Fibroblast of the conjunctiva (primary cell): ENCODE results near the gene GARIN5B.

ENCODE experiments used
- DNase-seq: peaks from one replicate; pipeline ENCODE4 v3.0.0-alpha.2; 2010; ENCODE audit warnings: low read depth

GARIN5B gene

DNA sequence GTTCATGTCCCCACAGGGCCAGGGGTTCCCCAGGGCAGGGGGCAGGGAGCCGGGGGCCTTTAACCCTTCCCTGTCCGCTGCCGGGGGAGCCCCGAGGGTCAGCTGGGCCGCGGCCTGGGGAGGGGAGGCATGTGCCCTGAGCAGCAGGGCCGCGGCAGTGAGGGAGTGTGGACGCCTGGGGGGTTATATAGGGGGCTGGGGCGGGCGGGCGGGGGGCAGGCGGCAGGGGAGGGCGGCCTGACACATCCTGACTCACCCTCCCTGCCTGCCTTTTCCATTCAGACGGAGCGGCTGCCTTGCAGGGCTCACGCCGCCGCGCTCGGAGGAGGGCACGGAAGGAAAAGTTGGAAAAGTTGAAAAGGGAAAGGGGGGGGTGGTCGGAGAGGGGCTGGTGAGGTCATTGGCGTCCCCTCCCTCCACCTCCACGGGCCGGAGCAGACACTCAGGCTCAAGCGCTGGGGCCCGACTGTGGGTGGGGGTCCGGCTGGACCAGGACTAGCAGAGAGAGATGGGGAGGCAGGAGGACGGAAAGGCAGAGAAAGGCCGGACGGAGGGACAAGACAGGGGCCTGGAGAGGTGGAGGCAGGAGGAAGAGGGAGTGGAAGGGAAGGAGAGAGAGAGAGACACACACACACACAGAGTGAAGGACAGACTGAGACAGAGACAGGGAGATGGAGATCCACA, 7.4 kb upstream of the GARIN5B start, which contains the start of gene IL11:
IL11 (minus strand) TSS at position 159 of the 684 bp plus-strand sequence; CDS start at position 6, 153 bp downstream.
- no peak for DNase-seq

DNA sequence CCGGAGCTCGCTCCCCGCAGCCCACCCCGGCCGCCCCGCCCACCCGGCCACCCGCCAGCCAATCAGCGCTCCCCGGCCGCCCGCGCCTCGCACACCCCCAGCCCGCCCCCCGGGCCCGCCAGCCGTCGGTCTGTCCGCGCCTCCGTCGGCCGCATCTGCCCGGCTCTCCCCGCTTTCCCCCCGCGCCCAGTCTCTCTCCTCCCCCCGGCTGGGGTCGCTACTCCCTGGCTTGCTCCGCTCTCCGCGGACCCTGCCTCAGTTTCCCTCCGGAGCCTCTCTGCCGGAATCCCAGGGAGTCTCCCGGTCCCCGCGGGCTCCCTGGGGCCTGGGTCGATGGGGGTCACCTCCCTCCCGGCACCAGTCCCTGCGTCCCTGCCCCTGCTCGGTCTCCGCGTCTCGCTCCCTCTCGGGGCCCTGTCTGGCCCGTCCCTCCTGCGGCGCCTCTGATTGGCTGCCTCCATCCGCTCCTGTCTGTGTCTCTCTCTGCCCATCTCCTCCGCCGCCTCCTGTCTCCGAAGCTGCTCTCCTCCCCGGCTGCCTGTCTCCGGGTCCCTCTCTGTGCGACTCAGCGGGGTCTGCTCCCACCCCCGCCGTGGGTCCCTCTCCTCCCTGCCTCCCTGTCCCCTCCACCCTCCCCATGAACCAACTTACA, 6.7 kb upstream of the GARIN5B start:
- DNase-seq = no peak

DNA sequence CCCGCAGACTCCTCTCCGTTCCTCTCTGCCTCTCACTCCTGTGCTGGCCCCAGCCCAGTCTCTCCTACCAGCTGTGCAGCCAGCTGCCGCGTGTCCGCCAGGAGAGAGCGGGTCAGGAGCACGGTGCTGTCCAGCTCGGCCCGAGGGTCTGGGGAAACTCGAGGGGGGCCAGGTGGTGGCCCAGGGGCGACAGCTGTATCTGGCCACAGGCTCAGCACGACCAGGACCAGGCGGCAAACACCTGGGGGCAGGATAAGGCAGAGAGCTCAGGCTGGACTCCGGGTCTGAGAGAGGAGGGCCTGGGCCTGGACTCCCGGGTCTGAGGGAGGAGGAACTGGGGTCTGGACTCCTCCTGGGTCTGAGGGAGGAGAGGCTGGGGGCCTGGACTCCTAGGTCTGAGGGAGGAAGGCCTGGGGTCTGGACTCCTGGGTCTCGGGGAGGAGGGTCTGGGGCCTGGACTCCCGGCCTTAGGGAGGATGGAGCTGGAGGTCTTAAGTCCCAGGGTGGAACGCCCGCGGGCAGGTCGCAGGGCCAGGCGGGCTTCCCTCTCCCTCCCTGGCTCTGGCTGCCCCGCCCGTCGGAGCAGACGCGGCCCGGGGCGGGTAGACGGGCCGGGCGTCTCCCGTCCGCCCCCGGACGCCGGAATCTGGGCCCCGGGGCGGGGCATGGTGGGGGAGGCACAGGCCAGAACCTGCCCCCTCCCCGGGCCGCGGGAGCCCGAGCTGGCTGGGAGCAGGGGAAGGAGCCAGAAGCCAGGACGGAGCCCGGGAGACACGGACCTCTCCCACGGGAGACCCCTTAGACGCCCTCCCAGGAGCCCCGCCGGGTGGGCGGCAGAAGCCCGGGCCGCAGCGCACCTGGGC, 5.9 kb upstream of the GARIN5B start:
- DNase-seq = no peak

DNA sequence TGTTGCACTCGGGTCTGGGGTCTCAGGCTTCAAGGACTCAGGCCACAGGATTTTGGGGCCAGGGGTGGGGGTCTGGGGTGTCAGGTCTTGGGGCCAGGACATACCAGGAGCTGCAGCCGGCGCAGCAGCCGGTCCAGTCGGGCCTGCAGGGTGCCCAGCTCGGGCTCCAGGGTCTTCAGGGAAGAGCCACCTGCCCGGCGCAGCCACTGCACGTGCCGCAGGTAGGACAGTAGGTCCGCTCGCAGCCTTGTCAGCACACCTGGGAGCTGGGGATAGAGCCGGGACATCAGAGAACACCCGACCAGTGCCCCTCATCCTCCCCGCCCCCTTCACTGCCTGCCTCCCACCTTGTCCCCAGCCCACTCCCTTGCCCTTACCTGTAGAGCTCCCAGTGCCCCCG, 5.0 kb upstream of the GARIN5B start:
- DNase-seq = no peak

DNA sequence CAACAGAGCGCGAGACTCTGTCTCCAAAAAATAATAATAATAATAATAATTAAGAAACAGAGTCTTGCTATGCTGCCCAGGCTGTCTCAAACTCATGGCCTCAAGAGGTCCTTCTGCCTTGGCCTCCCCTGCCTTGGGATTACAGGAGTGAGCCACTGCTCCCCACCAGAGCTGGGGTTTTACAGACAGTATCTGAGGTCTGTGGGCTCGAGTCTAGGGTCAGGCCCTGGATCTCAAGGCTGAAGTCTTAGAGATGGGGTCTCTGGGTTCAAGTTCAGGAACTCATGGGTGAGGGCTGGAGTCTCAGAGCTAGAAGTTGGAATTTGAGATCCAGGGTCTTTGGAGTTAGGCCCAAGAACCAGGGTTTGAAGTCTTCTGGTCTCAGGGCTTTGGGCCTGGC, 3.7 kb upstream of the GARIN5B start:
- no peak for DNase-seq

DNA sequence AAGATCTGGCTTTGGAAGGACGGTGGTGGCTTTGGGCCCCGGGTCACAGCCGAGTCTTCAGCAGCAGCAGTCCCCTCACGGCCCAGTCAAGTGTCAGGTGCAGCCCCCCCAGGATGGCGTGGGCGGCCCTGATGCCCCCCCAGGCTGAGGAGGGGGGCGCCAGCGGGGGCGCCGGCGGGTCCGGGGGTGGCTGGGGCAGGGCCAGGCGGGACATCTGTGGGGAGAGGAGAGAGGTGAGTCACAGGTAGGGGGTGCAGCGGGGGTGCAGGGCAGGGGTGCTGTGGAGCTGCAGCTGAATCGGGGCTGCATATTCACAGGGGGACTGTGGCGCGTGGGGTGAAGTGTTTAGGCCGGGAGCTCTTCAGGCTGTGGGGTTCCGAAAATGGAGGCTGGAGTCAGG, 2.9 kb upstream of the GARIN5B start:
- DNase-seq = no peak

DNA sequence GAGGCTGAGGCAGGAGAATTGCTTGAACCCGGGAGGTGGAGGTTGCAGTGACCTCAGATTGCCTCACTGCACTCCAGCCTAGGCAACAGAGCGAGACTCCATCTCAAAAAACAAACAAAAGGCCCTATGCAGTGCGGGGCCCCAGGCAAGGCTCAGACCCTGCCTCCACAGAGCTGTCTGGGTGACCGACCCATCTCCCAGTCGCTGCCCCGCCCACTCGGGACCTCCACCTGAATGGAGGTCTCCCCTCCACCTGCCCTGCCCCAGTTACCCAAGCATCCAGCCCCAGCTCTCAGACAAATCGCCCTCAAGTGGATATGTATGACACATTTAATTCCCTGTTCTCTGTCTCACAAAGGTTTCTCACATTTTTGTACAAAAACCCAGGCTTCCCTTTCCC, 2.2 kb upstream of the GARIN5B start:
- DNase-seq = no peak

DNA sequence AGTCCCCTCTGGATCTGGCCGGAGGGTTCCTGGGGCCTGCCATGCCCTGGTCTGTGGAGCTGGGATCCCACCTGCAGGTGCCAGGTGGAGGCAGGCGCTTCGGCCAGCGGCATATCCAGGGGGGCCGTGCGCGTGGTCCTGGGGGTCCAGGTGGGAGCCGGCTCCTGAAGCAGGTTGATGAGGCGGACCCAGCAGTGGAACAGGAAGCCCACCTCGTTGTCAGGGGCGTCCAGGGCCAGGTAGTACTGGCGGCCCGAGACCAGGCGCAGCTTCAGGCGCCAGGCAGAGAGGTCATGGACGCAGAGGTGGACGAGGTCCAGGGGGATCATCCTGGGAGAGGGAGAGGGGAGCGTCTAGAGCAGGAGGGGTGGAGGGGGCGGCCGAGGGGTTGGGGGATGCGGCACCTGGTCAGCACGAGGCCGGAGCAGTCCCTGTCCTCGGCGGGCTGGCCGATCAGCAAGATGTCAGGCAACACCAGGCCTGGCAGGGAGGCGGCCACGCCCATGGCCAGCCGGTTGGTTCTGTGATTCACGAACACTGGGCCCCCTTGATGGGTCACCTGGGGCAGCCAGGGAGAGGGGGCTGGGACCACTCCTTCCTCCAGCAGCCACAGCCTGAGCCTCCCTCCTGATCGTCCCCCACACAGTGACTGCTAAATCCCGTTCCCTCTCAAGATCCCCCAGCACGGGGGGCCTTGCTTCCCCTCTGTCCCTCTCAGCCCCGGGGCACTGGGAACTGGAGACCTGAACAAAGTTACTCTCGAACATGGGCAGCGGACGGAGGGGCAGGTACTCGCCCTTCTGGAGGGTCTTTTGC, 678 bp downstream of the GARIN5B start:
- DNase-seq = no peak

DNA sequence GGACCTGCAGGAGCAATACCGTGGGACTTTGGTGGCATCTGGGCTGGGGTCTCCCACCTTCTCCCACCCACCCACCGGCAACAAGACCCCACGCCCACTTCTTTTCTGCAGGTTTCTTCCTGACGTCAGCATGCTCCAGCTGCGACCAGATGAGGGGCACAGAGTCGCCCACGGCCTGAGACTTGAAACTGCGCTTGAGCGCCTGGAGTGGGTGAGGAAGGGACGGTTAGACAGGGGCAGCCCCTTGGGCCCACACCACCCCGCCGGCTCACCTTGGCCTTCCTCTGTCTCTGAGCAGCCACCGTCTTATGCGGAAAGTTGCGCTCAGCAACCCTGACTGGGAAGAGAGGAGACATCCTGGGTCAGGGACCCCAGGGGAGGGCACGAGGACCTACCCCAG, 2.2 kb downstream of the GARIN5B start:
- DNase-seq = no peak

DNA sequence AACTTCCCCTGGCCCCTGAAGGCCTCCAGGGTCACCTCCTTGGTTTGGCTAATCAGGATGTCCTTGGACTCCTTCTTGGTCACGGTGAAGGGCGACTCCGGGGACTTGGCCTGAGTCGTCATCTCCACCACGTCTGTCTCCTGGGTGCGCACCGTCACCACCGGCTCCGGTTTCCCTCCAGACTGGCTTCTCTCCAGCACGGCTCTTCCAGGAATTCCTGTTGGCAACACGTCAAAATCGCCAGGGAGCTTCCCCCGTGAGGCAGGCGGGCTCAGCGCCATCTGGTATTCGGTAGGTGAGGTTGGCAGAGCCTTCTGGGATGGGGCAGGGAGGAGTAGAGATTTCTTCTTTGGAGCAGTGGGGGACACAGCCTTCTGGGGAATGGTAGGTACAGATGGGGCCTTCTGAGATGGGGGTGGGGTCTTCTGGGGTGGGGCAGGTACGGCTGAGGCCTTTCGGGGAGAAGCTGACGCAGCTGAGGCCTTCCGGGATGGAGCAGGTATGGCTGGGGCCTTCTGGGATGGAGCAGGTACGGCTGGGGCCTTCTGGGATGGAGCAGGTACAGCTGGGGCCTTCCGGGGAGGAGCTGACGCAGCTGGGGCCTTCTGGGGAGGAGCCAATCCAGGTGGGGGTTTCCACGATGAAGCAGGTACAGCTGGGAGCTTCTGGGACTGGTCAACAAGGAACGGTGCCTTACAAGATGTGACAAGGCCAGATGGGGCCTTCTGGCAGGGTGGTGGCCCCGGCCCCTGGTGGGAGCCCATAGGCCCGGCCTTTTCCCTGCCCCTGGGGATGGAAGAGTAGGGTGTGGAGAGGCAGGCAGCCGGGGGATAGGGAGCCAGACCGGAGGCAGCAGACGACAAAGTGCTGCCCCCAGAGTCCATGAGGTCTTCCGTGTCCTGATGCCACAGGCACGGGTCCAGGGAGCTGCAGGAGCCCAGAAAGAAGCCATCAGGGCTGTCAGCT, 3.8 kb downstream of the GARIN5B start:
- no peak for DNase-seq

DNA sequence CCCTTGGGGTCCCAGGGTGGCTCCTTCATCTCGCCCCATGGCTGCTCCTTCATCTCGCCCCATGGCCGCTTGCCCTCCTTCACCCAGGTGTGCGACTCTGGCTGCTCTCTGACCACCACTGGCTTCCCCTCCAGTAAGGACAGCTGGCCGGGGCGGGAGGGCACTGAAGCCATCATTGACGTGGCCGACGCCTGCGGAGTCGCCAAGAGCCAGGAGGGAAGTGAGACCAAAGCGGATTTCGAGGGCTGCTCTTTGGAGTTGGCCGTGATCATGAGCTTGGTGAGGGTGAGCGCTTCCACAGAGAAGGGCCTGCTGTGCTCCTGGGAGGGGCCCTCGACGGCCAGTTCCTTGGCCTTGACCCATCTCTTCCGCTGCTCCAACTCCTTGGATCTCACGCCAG, 4.6 kb downstream of the GARIN5B start:
- DNase-seq = no peak

DNA sequence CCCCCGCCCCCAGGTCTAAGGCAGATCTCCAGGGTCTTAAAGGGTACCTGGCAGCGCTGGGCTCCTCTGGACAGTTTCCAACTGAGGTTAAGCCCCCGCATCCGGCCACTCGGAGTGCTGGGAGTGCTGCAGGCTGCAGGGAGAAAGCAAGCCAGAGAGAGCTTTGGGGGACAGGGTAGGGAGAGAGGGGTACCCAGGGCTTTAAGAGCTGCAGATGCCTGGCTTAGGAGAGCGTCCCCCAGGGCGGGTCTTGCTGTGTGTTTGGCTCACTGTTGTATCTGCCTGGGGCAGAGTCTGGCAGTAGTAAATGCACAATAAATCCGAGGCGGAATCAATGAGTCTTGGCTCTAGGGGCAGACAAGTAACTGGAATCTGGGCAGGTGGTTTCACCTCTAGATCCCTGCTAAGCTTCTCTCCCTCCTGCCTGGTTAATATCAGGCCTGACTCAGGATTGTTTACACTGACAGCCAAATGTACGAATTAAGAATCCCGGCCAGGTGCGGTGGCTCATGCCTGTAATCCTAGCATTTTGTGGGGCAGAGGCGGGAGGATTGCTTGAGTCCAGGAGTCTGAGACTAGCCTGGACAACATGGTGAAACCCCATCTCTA, 7.7 kb downstream of the GARIN5B start:
- no peak for DNase-seq

DNA sequence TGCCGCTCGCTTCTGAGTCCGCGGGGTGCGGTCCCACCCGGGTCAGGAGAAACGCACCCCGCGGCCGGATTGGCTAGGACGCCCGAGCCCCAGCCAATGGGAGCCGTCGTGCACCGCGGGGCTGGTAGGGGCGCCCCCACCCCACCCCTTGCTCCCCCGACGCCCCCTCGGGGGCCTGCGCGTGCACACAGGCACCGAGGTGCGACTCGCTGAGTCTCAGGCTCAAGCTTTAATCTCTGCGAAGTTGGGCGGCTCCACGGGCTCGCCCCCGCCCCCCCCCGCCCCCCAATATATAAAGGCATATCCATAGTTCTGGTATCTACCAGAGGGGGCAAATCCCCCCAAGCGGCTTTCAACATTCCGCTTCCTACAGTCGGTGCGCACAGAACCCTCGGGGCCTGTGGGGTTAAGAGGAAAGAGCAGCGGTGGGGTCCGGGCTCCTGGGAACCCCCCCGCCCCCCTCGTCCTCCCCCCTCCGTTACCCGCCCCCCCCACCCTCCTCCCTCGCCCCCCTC, 8.3 kb downstream of the GARIN5B start, which contains the start of gene COX6B2:
COX6B2 (minus strand) TSS at position 22 of the 515 bp plus-strand sequence. CDS start 198 bp downstream, outside the sequence.
- DNase-seq = no peak

DNA sequence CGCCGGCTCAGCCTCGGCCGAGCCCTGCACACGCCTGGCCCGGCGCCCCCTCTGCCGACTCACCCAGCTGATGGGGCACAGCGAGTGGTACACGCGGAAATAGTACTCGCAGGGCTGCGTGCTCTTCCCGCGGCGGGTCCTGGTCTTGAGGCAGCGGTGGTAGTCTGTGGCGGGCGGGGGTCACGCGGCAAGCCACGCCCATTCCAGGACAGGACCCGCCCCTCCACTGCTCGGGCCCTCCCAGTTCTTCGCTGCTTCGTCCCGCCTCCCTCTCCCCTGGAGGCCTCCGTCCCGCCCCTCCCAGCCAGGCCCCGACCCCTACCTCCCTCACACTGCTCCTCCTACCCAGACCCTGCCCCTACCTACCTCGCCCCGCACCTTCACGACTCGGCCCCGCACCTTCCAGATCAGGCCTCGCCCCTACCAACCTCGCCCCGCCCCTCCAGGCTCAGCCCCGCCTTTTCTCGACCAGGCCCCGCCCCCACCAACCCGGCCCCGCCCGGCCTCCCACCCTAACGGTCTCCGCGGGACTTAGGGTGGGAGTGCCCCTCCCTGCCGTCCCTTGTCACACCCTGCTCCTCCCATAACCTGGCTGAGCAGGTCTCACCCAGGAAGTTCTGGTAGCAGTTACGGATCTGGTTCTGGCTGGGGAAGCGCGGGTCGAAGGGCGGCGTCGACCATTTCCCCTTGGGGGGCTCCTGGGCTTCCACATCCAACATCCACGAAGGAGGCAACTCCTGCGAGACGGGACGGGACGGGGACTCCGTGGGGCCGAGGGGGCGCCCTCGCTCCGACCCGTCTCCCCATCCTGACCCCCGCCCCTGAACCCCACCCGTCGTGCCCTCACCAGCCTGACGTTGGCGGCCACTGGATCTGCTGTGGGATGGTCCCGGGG, 9.0 kb downstream of the GARIN5B start:
- peak; percentile 26 for DNase-seq

DNA sequence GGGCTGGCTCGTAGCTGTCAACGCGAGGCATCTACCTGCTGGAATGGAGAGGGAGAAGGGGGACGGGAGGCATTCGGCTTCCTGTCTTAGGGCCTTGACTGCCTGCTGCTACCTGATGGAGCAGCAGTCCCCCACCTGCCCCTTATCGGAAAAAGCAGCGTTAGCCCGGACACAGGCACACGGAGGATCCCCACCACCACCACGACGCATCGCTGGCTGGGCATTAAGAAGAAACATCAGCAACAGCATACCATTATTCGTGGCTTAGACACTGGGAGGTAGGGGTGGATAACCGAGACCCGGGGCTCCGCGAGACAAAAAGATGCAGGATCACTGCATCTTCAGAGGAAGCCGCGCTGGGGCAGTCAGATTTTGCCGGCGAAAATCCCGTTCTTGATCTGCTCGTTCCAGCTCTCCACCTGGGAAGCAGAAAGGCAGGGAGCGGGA, 9.7 kb downstream of the GARIN5B start:
- no peak for DNase-seq

DNA sequence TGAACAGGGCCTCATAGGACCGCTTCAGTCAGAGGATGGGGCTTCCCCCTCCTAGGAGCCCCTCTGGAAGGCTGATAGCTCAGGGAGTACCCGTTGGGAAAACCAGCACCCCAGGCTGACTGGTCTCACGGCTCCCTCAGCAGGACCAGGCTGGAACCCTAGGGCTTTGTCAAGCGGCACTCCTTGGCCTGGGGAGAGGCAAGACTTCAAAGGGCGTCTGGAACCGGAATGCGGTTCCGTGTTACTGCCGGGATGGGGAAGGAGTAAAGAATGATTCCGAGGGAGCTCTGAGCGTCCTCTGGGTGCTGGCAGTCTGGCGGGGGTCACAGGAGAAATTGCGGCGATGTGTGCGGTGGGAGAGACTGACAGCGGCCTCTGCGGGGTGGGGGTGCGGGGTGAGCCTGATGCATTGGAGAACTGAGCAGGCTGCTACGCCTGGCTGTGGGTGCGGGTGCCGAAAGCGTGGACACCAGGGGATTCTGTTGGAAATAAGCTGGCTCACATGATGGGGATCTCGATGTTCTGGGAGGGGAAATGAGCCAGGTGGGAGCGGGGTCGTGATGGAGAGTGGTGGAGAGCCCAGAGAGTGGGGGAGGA, 10.4 kb downstream of the GARIN5B start:
- no peak for DNase-seq

DNA sequence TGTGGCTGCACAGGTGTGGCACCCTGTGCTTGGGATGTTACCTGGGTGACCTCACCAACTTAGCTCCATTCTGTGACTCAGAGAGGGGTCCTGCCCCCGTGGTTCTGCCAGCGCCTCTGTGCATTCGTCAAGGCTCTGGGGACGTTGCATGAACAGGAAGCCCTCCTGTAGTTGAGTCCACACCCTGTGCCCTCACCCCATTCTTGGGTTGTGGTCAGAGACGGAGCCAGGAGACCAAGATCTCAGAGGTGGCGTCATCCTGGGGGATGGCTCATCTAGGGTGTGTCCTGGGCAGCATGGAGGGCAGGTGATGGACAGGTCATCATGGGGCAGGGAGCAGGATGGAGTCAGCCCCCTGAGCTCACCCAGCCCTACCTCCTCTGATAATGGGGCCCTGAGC, 11.0 kb downstream of the GARIN5B start:
- no peak for DNase-seq

DNA sequence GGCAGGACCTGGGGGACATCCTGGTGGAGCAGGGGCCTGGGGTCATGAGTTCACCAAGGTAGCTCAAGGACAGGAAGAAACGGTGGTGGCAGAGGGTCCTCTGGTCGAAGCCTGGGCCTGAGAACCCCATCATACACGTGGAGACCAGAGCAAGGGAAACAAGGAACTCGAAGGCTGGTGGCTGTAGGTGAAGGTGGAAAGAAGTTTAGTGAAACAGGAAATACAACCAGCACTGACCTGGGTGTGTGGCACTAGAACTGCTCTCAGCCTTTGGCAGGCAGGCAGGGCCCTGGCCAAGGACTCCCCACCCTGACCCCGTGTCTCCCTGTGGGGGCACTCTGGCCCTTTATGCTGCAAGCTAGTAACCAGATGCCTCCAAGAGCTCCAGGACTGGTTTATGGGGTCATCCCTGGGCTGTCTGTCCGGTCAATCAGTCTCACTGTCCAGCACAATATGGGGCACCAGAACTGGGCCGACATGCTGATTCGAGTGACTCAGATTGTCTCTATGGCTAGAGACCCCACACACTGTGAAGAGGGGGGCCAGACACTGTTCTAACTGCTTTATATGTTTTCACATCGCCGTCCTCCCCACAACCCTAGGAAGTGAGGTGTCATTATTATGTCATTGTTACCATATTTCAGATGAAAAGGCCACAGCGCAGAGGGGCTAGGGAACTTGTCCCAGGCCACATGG, 12.3 kb downstream of the GARIN5B start:
- no peak for DNase-seq
